Measurements from ENCODE around the gene WFDC6. TPM values are rescaled to one million over a fixed set of nuclear protein-coding genes. Genes with fewer than 3 reads are reported as not detected.

Gene WFDC6
- total RNA-seq, 1 donor from 2014 or later: not detected

DNA sequence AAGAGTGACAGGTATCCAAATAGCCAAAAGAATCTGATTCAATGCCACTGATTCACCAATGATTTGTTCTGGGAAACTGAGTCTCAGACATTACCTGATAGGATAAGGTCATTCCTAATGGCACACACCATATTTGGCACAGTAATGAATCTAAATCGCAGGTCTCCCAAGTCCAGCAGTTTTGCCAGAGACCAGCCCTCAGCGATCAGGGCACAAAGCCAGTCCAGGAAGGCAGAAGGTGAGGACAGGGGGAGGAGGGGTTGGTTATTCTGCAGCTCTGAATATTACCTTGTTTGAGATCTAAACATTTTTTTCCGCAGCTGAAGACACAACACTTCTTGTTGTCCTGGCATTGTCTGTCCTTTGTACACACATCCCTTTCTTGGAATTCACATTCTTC is 6.1 kb upstream of the WFDC6 start:
- TF ChIP-seq, protein P1, sequence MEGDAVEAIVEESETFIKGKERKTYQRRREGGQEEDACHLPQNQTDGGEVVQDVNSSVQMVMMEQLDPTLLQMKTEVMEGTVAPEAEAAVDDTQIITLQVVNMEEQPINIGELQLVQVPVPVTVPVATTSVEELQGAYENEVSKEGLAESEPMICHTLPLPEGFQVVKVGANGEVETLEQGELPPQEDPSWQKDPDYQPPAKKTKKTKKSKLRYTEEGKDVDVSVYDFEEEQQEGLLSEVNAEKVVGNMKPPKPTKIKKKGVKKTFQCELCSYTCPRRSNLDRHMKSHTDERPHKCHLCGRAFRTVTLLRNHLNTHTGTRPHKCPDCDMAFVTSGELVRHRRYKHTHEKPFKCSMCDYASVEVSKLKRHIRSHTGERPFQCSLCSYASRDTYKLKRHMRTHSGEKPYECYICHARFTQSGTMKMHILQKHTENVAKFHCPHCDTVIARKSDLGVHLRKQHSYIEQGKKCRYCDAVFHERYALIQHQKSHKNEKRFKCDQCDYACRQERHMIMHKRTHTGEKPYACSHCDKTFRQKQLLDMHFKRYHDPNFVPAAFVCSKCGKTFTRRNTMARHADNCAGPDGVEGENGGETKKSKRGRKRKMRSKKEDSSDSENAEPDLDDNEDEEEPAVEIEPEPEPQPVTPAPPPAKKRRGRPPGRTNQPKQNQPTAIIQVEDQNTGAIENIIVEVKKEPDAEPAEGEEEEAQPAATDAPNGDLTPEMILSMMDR (conservative IDR thresholded peaks at IDR 0.05): no peak
- DNase-seq (ENCODE audit: extremely low spot score, unreplicated experiment): no peak
- H3K9me3 Mint-ChIP-seq: peaks cover 5% of the 10 kb centered on the region
- H3K4me3 Mint-ChIP-seq: no peak overlapping the region
- H3K27me3 Mint-ChIP-seq: peaks cover 69% of the 10 kb centered on the region
- H3K36me3 Mint-ChIP-seq: peaks cover 4% of the 10 kb centered on the region
- no peaks in the 10 kb centered on the region for H3K4me1 Mint-ChIP-seq (ENCODE audit: unreplicated experiment)
- no peak overlapping the region for H3K27ac Mint-ChIP-seq

DNA sequence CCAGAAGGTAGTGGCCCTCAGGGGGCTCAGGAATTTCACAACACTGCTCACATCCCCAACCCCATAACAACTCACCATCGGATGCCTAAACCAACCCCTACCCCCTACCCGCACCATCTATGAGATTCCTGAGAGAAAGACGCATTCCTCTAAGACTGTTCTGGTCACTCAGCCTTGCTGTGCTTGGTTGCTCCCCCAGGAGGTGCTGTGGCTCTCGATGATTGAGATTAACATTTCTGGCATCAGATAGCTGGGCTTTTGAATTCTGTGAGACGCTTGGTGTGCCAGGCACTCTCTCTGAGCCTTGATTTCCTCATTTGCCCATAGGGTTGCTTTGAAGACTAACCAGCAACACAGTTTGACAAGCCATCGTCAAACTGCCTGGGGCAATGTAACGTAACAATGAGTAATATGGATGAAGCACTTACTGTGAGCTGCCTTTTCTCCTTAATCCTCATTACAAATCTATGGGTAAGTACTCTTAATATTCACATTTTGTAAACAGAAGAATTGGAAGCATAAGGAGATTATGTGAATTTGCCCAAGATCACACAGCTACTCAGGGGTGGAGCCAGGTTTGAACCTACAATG is 978 bp downstream of the WFDC6 start:
- TF ChIP-seq, protein P1 (conservative IDR thresholded peaks at IDR 0.05): no peak
- Mint-ChIP-seq H3K4me1 (ENCODE audit: unreplicated experiment) (no peaks in the 10 kb centered on the region), H3K36me3 (no peaks in the 10 kb centered on the region)

DNA sequence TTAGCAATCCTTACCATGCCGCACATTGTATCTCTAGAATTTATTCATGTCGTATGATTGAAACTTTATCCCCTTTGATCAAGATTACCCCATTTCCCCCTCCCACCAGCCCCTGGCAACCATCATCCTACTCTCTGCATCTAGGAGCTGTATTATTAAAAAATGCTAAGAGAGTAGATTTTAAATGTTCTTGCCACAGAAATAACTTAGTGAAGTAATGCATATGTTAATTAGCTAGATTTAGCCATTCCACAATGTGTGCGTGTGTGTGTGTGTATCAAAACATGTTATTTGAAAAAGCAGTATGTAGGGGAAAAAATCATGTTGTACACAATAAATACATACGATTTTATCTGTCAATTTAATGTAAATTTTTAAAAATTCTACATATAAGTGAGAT is 12.0 kb downstream of the WFDC6 start:
- Mint-ChIP-seq H3K27ac (no peak overlapping the region), H3K36me3 (no peaks in the 10 kb centered on the region), H3K9me3 (no peaks in the 10 kb centered on the region), H3K4me3 (no peak overlapping the region), H3K4me1 (ENCODE audit: unreplicated experiment) (no peaks in the 10 kb centered on the region), H3K27me3 (peaks cover 37% of the 10 kb centered on the region)
- no peak for DNase-seq (ENCODE audit: extremely low spot score, unreplicated experiment)
- TF ChIP-seq, protein P1 (conservative IDR thresholded peaks at IDR 0.05): no peak

More for the DNA sequence above, 978 bp downstream of the WFDC6 start:
- Mint-ChIP-seq H3K4me3 (no peak overlapping the region), H3K27me3 (peaks cover 36% of the 10 kb centered on the region), H3K27ac (no peak overlapping the region), H3K9me3 (no peaks in the 10 kb centered on the region)
- DNase-seq (ENCODE audit: extremely low spot score, unreplicated experiment): no peak

DNA sequence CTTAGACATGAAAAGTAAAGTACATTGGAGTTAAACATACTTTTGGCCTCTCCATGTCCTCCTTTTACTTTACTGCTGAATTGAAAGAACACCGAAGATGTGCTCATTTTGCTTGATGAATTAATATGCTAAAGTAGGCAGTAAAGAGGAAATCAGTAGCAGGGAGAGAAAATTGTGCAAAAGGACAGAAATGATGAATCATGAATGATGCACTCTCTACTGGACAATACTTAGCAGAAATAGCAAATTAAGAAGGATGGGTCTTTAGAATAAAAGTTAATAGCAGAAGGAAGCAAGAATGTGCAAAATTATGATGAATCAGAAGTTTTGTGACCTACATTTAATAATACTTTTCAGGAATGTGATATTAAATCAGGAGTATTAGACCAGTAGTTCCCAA is 15.5 kb downstream of the WFDC6 start:
- Mint-ChIP-seq H3K4me1 (ENCODE audit: unreplicated experiment) (no peaks in the 10 kb centered on the region), H3K36me3 (no peaks in the 10 kb centered on the region), H3K9me3 (no peaks in the 10 kb centered on the region), H3K27me3 (peaks cover 37% of the 10 kb centered on the region), H3K27ac (no peak overlapping the region), H3K4me3 (no peak overlapping the region)
- TF ChIP-seq, protein P1 (conservative IDR thresholded peaks at IDR 0.05): no peak
- no peak for DNase-seq (ENCODE audit: extremely low spot score, unreplicated experiment)

DNA sequence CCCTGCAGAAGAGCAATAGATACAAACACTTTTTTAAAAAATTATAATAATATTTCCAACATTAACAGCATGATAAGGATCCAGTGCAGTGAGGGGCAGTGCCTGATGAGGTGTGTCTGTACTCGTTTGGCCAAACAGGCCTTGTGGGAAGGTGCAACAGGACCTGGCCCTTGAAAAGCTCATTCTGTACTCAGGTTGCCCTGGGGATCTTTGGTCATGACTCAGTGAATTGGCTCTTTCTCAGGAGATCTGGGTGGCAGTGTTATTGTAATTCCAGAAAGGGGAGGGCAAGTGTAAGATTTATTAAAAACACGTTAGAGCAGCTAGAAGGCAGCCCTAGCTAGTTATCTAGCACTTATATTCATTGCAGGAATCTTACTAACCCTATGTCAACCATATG is 21.0 kb downstream of the WFDC6 start:
- H3K9me3 Mint-ChIP-seq: no peaks in the 10 kb centered on the region
- H3K4me1 Mint-ChIP-seq (ENCODE audit: unreplicated experiment): no peaks in the 10 kb centered on the region
- no peak for DNase-seq (ENCODE audit: extremely low spot score, unreplicated experiment)
- no peaks in the 10 kb centered on the region for H3K36me3 Mint-ChIP-seq
- H3K27me3 Mint-ChIP-seq: peaks cover 13% of the 10 kb centered on the region
- TF ChIP-seq, protein P1 (conservative IDR thresholded peaks at IDR 0.05): no peak
- no peak overlapping the region for H3K4me3 Mint-ChIP-seq
- no peak overlapping the region for H3K27ac Mint-ChIP-seq
